Stomach (tissue), 4 donors: ENCODE data around the gene RAP2A.

Experiments used
- EP300 ChIP-seq: sonication (generic); formaldehyde crosslinking; IDR thresholded peaks from one replicate; pipeline ENCODE4 v1.6.1; 2017; ENCODE audit warnings: antibody characterized with exemption
- POLR2A ChIP-seq, 4 donors: fragments of 450-650 bp; IDR thresholded peaks; one replicate each; pipeline ENCODE4 v1.6.1; 2016; ENCODE audit warnings: antibody characterized with exemption in 4 of 4, control low read depth in 2 of 4, mild to moderate bottlenecking in 1 of 4, moderate library complexity in 1 of 4
- POLR2AphosphoS5 ChIP-seq, 3 donors: sonication (generic); formaldehyde crosslinking; IDR thresholded peaks; one replicate each; pipeline ENCODE4 v1.6.1; 2016; ENCODE audit warnings: antibody characterized with exemption in 3 of 3

- TF ChIP-seq POLR2A (IDR thresholded peaks at IDR 0.05) (no peak), EP300 (no peak), POLR2AphosphoS5 (IDR thresholded peaks at IDR 0.05) (no peak)
These were observed 10.5 kb upstream of the RAP2A start for GRCh38 chr13:97423300-97424045.
